Neutrophil (primary cell): ENCODE measurements around the gene MPPED1.

Experiments used
- H3K27ac ChIP-seq: fragments of 200-600 bp; sonication (generic); 2 replicates; pipeline ENCODE4 v1.5.1; 2016; ENCODE audit warnings: mild to moderate bottlenecking, moderate library complexity
- H3K27me3 ChIP-seq: fragments of 200-600 bp; sonication (generic); 2 replicates; pipeline ENCODE4 v1.6.0; 2016; ENCODE audit warnings: mild to moderate bottlenecking
- H3K36me3 ChIP-seq: fragments of 200-600 bp; sonication (generic); 2 replicates; pipeline ENCODE4 v1.5.1; 2017
- H3K4me1 ChIP-seq, 2 experiments: fragments of 200-600 bp in 1 of 2; sonication (generic) in 1 of 2; 1 replicate in 1 of 2; 2 replicates in 1 of 2; pipeline versions ENCODE4 v1.5.1 to v1.6.1; 2013 to 2016; ENCODE audit warnings: low read depth in 1 of 2, low read length in 1 of 2, mild to moderate bottlenecking in 1 of 2, moderate library complexity in 1 of 2; ENCODE audit not compliant: control insufficient read depth in 1 of 2, insufficient read depth in 1 of 2
- H3K4me3 ChIP-seq, 2 experiments: fragments of 200-600 bp in 1 of 2; sonication (generic) in 1 of 2; 1 replicate in 1 of 2; 2 replicates in 1 of 2; pipeline ENCODE4 v1.5.1; 2013 to 2016; ENCODE audit warnings: low read depth in 1 of 2, low read length in 1 of 2, mild to moderate bottlenecking in 1 of 2, moderate library complexity in 1 of 2
- H3K9me3 ChIP-seq: fragments of 200-600 bp; sonication (generic); 2 replicates; pipeline ENCODE4 v1.5.1; 2016
- TF ChIP-seq, protein P1 (sequence below): fragments of 200-600 bp; sonication (generic); IDR thresholded peaks from 2 replicates; pipeline ENCODE4 v1.5.1; 2016; ENCODE audit warnings: antibody characterized with exemption

Gene MPPED1

DNA sequence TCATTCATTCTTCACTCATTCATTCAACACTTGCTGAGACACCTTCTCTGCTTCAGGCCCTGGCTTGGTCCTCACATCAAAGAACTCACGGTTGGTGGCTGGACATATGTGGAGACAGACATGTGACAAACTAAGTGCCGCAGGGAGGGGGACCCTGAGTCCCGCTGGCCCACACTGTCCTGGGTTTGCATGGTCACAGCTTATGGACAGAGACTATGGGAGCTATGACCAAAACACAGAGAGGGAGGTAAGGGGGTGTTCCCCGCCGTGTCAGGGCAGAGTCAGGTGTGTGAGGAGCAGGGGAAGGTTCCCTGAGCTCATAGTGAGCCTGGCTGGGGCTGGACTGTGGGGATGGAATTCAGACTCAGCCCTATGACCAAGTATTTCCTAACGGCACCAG is 123.1 kb downstream of the MPPED1 start:
- Histone ChIP-seq H3K4me3 (no peak overlapping the region), H3K4me1 (no peaks in the 10 kb centered on the region), H3K36me3 (no peaks in the 10 kb centered on the region), H3K27me3 (no peaks in the 10 kb centered on the region), H3K27ac (no peak overlapping the region), H3K9me3 (no peaks in the 10 kb centered on the region)
- TF ChIP-seq, protein P1, sequence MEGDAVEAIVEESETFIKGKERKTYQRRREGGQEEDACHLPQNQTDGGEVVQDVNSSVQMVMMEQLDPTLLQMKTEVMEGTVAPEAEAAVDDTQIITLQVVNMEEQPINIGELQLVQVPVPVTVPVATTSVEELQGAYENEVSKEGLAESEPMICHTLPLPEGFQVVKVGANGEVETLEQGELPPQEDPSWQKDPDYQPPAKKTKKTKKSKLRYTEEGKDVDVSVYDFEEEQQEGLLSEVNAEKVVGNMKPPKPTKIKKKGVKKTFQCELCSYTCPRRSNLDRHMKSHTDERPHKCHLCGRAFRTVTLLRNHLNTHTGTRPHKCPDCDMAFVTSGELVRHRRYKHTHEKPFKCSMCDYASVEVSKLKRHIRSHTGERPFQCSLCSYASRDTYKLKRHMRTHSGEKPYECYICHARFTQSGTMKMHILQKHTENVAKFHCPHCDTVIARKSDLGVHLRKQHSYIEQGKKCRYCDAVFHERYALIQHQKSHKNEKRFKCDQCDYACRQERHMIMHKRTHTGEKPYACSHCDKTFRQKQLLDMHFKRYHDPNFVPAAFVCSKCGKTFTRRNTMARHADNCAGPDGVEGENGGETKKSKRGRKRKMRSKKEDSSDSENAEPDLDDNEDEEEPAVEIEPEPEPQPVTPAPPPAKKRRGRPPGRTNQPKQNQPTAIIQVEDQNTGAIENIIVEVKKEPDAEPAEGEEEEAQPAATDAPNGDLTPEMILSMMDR: no peak

DNA sequence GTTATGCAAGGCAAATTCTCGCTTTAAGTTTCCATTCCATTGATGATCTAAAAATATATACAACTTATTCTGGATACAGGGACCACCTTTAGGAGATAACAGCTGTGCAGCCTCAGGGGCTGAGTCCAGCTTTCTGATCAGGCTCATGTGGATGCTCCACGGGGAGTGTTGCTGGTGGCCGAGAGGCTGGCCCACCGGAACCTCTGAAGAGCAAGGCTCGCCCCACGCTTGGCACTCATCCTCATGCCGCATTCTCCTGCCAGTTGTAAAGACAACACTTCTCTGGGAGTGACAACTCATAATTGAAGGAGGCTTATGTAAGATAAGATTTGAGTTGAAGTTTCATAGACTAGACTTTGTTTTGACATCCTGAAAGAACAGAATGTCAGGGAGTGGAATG is 123.5 kb downstream of the MPPED1 start:
- Histone ChIP-seq H3K4me3 (no peak overlapping the region), H3K36me3 (no peaks in the 10 kb centered on the region), H3K27ac (no peak overlapping the region), H3K4me1 (no peaks in the 10 kb centered on the region), H3K27me3 (no peaks in the 10 kb centered on the region), H3K9me3 (no peaks in the 10 kb centered on the region)
- TF ChIP-seq, protein P1: no peak

DNA sequence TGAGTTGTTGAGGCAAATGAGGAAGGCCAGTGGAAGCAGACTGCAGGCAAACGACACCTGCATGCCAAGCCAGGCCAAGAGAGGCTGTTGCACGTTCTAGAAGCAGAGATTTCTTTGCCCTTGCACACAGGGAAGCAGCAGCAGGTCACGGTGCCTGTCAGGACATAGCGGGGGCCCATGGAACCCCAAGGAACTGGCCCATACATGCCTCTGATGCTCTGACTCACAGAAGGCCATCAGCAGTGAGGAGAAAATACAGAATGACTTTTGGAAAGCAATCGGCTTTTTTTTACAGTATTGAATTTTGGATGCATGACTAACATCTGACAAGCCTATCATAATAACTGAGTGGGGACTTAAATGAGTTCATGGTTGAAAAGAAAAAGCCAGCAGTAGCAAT is 123.9 kb downstream of the MPPED1 start:
- no peaks in the 10 kb centered on the region for H3K4me1 ChIP-seq
- no peaks in the 10 kb centered on the region for H3K36me3 ChIP-seq
- no peaks in the 10 kb centered on the region for H3K27me3 ChIP-seq
- no peak overlapping the region for H3K4me3 ChIP-seq
- H3K9me3 ChIP-seq: no peaks in the 10 kb centered on the region
- no peak overlapping the region for H3K27ac ChIP-seq
- TF ChIP-seq, protein P1: no peak

DNA sequence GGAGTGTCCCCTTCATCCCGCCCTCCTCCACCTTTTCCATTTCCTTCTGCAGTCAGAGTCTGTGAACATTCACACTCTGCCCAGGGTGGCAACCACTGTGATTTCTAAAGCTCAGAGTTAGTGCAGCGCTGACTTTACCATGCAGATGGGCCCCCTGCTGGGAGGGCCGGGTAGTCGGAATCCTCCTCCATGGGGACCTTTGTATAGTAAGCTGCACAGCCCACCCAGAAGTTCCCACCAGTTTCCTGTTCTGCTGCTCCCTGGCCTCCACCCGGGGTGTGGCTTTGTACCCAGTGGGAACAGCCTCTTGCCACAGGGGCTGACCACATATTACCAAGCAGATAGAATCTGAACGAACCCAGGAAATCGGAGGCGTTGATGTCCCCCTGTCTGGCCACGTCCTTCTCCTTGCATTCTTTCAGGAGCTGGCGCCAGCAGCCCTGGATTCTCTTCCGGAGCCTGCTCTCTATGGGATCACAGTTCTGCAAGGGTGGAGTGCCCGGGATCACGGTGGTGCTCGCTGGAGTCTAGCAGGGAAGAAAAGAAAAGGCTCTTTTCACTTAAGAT is 125.3 kb downstream of the MPPED1 start:
- H3K27me3 ChIP-seq: no peaks in the 10 kb centered on the region
- TF ChIP-seq, protein P1: no peak
- H3K27ac ChIP-seq: no peak overlapping the region
- H3K4me3 ChIP-seq: no peak overlapping the region
- H3K4me1 ChIP-seq: no peaks in the 10 kb centered on the region
- no peaks in the 10 kb centered on the region for H3K36me3 ChIP-seq
- H3K9me3 ChIP-seq: no peaks in the 10 kb centered on the region

DNA sequence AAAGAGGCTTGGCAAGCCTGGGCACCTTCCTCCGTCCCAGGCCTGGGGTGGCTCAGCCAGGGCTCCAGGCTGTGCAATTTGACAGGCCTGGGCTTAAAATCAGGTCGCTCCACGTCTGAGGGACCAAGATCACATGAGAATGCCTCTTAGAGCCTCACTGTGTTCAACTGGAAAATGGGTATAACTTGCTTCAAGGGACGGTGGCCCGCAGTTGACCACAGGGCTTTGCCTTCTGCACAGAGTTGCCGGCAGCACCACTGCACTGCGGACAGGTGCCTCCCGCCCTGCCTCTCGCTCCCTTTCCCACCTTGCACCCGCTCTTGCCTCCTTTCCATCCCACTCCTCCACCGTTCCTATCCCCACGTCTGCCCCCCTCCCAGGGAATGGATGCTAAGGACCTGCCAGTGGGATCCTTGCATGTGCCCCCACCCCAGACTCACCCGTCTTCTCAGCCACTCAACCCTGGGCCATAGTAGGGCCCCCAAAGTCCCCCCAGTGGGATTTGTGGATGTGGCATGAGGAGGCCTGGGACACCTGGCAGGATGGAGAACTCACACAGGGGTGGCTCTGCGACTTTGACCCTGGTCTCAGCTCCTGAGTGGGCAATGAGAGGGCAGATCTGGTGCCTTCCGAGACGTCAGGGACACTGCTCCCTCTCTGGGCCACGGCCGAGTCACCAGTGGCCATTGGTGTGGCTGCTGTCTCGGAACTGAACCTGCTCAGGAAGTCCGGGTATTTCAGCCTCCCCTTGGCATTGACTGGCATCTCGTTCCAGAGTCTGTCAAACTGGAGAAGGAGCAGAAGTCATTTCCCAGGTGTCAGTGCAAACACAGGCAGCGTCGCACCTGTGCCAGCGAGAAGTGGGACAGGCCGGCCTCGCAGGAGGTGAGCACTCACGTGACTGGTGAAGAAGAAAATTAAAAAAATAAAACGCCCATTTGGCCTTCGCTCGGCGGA is 128.0 kb downstream of the MPPED1 start:
- no peak overlapping the region for H3K4me3 ChIP-seq
- no peaks in the 10 kb centered on the region for H3K36me3 ChIP-seq
- no peaks in the 10 kb centered on the region for H3K4me1 ChIP-seq
- no peaks in the 10 kb centered on the region for H3K9me3 ChIP-seq
- H3K27ac ChIP-seq: no peak overlapping the region
- TF ChIP-seq, protein P1: no peak
- H3K27me3 ChIP-seq: no peaks in the 10 kb centered on the region
